HL-60 (cell line): ENCODE data around the gene PALLD.

Experiments used
- DNase-seq, 2 experiments: peaks; one replicate each; pipeline ENCODE4 v3.0.0-alpha.2; 2010 to 2020; ENCODE audit warnings: low read depth in 1 of 2, low spot score in 1 of 2
- H3K27ac ChIP-seq: fragments of 250-450 bp; sonication (Bioruptor Pico); replicated peaks from 2 replicates; pipeline ENCODE4 v1.5.1; 2020; ENCODE audit warnings: mild to moderate bottlenecking, moderate library complexity
- H3K27me3 ChIP-seq: fragments of 250-450 bp; sonication (Bioruptor Pico); 2 replicates; pipeline ENCODE4 v1.5.1; 2021; ENCODE audit warnings: mild to moderate bottlenecking, moderate library complexity; ENCODE audit not compliant: insufficient read depth, poor library complexity, severe bottlenecking
- H3K4me3 ChIP-seq: replicated peaks from 2 replicates; pipeline ENCODE4 v1.5.1; 2011; ENCODE audit warnings: mild to moderate bottlenecking, control low read depth, low read length; ENCODE audit not compliant: insufficient read depth
- GABPA ChIP-seq: IDR thresholded peaks from 2 replicates; pipeline ENCODE4 v1.6.1; 2012; ENCODE audit warnings: low read depth
- POLR2AphosphoS5 ChIP-seq: IDR thresholded peaks from 2 replicates; pipeline ENCODE4 v1.6.1; 2012; ENCODE audit warnings: low read depth
- SPI1 ChIP-seq: IDR thresholded peaks from 2 replicates; pipeline ENCODE4 v1.6.1; 2012; ENCODE audit warnings: low read depth, mild to moderate bottlenecking, borderline replicate concordance
- TF ChIP-seq, protein P1 (sequence below): IDR thresholded peaks from 2 replicates; pipeline ENCODE4 v1.6.1; 2012; ENCODE audit warnings: low read depth; ENCODE audit not compliant: insufficient replicate concordance
- TF ChIP-seq, protein P2 (sequence below): IDR thresholded peaks from one replicate; pipeline ENCODE4 v1.5.1; 2011; ENCODE audit warnings: low read length, control low read depth, inconsistent platforms; ENCODE audit not compliant: insufficient read depth

Gene PALLD

DNA sequence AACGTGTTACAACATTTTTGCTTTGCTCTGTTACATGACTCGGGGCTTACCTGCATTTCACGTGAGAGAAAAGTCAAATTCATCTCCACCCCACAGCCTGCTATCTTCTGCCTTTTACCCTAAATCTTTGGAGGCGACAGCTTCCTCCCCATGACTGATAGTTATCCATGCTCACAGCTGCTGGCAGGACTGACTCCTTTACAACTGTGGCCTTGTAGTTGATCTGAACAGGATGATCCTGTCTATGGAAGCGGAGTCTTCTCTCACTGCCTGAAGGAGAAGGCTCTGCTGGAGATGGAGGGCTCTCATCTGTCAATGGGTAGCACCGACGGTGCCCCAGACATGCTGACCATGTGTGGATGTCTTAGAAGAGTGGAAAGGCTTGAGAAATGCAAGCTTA, 362.2 kb downstream of the PALLD start:
- no peak overlapping the region for H3K4me3 ChIP-seq
- H3K27me3 ChIP-seq, result no peaks in the 10 kb centered on the region
- DNase-seq, result no peak
- TF ChIP-seq, protein P1, sequence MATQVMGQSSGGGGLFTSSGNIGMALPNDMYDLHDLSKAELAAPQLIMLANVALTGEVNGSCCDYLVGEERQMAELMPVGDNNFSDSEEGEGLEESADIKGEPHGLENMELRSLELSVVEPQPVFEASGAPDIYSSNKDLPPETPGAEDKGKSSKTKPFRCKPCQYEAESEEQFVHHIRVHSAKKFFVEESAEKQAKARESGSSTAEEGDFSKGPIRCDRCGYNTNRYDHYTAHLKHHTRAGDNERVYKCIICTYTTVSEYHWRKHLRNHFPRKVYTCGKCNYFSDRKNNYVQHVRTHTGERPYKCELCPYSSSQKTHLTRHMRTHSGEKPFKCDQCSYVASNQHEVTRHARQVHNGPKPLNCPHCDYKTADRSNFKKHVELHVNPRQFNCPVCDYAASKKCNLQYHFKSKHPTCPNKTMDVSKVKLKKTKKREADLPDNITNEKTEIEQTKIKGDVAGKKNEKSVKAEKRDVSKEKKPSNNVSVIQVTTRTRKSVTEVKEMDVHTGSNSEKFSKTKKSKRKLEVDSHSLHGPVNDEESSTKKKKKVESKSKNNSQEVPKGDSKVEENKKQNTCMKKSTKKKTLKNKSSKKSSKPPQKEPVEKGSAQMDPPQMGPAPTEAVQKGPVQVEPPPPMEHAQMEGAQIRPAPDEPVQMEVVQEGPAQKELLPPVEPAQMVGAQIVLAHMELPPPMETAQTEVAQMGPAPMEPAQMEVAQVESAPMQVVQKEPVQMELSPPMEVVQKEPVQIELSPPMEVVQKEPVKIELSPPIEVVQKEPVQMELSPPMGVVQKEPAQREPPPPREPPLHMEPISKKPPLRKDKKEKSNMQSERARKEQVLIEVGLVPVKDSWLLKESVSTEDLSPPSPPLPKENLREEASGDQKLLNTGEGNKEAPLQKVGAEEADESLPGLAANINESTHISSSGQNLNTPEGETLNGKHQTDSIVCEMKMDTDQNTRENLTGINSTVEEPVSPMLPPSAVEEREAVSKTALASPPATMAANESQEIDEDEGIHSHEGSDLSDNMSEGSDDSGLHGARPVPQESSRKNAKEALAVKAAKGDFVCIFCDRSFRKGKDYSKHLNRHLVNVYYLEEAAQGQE, result no peak
- TF ChIP-seq GABPA (no peak), SPI1 (no peak), POLR2AphosphoS5 (no peak)
- TF ChIP-seq, protein P2, sequence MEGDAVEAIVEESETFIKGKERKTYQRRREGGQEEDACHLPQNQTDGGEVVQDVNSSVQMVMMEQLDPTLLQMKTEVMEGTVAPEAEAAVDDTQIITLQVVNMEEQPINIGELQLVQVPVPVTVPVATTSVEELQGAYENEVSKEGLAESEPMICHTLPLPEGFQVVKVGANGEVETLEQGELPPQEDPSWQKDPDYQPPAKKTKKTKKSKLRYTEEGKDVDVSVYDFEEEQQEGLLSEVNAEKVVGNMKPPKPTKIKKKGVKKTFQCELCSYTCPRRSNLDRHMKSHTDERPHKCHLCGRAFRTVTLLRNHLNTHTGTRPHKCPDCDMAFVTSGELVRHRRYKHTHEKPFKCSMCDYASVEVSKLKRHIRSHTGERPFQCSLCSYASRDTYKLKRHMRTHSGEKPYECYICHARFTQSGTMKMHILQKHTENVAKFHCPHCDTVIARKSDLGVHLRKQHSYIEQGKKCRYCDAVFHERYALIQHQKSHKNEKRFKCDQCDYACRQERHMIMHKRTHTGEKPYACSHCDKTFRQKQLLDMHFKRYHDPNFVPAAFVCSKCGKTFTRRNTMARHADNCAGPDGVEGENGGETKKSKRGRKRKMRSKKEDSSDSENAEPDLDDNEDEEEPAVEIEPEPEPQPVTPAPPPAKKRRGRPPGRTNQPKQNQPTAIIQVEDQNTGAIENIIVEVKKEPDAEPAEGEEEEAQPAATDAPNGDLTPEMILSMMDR, result no peak
- no peak overlapping the region for H3K27ac ChIP-seq

DNA sequence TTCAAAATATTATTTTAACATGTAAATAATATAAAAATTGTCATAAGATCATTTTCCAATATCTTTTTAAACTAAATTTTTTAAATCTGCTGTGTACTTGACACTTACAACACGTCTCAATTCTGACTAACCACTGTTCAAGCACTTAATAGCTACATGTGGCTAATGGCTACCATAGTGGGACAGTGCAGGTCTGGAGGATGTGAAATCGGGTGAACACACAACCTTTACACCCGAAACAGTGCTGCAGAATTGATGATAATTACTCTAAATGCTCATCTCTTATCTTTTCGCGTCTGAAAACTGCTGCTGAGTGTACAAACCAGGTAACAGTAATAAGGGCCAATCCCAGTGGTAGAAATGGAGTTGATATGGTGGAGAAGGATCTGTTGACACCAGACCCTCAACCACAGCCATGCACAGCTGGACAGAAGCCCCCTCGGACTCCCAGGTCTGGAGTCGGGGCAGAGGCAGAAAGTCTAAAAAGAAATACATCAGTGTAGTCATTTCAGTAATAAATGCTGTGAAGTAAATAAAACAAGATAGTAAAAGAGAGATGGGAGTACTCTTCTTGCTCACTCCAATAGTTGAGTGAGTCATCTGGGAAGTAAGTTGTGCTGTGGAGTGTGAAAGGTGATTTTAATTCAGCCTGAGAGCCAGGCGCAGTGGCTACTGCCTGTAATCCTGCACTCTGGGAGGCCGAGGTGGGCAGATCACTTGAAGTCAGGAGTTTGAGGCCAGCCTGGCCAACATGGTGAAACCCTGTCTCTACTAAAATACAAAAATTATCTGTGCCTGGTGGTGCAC, 363.2 kb downstream of the PALLD start:
- TF ChIP-seq, protein P2, result no peak
- no peak for TF ChIP-seq POLR2AphosphoS5
- TF ChIP-seq, protein P1, result no peak
- no peak for TF ChIP-seq SPI1
- no peak for TF ChIP-seq GABPA
- no peaks in the 10 kb centered on the region for H3K27me3 ChIP-seq
- H3K27ac ChIP-seq, result no peak overlapping the region
- DNase-seq, result no peak
- no peak overlapping the region for H3K4me3 ChIP-seq

DNA sequence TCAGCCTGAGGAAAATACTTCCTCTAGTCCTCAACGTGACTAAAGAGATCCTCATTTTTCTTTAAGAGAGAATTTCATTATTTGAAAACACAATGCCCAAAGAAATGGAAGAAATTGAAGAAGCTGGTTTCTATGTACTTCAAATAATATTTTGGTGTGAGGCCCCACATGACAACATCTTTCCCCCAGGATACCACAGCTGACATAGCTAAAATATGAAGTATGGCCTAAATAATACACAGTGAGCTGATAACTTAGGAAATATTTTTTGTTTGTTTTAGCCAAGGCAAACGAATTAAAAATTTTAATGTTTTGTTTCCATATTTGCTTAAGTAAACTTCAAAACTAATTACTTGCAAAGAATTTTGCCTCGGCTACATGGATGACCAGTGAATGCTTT, 364.0 kb downstream of the PALLD start:
- TF ChIP-seq, protein P1, result no peak
- TF ChIP-seq POLR2AphosphoS5 (no peak), SPI1 (no peak), GABPA (no peak)
- TF ChIP-seq, protein P2, result no peak
- DNase-seq, result no peak
- H3K27ac ChIP-seq, result no peak overlapping the region
- no peaks in the 10 kb centered on the region for H3K27me3 ChIP-seq
- H3K4me3 ChIP-seq, result no peak overlapping the region
